ENCODE results near the gene SRRM4. TPM values are rescaled to one million over a fixed set of nuclear protein-coding genes. Genes with fewer than 3 reads are reported as not detected.

Gene SRRM4
- polyA plus RNA-seq, 2 donors: under 0.01 TPM

- H3K4me1 ChIP-seq (ENCODE audit: control insufficient read depth in 2 of 2, insufficient read depth in 2 of 2, low read length in 1 of 2): no peaks in the 10 kb centered on the region
- H3K4me3 ChIP-seq (ENCODE audit: low read depth in 1 of 2, low read length in 2 of 2): no peak overlapping the region
- H3K36me3 ChIP-seq (ENCODE audit: control insufficient read depth in 2 of 2, insufficient read depth in 2 of 2, low read length in 1 of 2): no peaks in the 10 kb centered on the region
- WGBS, 2 donors: 90 to 96% methylated on average over 2 of the region's 2 CpGs
- no peaks in the 10 kb centered on the region for H3K27me3 ChIP-seq (ENCODE audit: control insufficient read depth in 1 of 2, insufficient read depth in 2 of 2, low read length in 2 of 2)
- no peak overlapping the region for H3K27ac ChIP-seq (ENCODE audit: low read depth in 2 of 2, low read length in 1 of 2)
- no peaks in the 10 kb centered on the region for H3K9me3 ChIP-seq (ENCODE audit: control insufficient read depth in 2 of 2, insufficient read depth in 1 of 2, low read depth in 1 of 2, low read length in 1 of 2)
These were observed 94.6 kb downstream of the SRRM4 start for GRCh38 chr12:119075918-119076317.

- H3K27ac ChIP-seq (ENCODE audit: low read depth in 2 of 2, low read length in 1 of 2): no peak overlapping the region
- no peaks in the 10 kb centered on the region for H3K36me3 ChIP-seq (ENCODE audit: control insufficient read depth in 2 of 2, insufficient read depth in 2 of 2, low read length in 1 of 2)
- no peaks in the 10 kb centered on the region for H3K4me1 ChIP-seq (ENCODE audit: control insufficient read depth in 2 of 2, insufficient read depth in 2 of 2, low read length in 1 of 2)
- no peak overlapping the region for H3K4me3 ChIP-seq (ENCODE audit: low read depth in 1 of 2, low read length in 2 of 2)
- peaks cover 0 to 2% of the 10 kb centered on the region in 2 donors for H3K9me3 ChIP-seq (ENCODE audit: control insufficient read depth in 2 of 2, insufficient read depth in 1 of 2, low read depth in 1 of 2, low read length in 1 of 2)
- 80 to 86% methylated on average over 8 of the region's 8 CpGs for WGBS, 2 donors
- H3K27me3 ChIP-seq (ENCODE audit: control insufficient read depth in 1 of 2, insufficient read depth in 2 of 2, low read length in 2 of 2): no peaks in the 10 kb centered on the region
These were observed 98.2 kb downstream of the SRRM4 start for GRCh38 chr12:119079530-119079929.

DNA sequence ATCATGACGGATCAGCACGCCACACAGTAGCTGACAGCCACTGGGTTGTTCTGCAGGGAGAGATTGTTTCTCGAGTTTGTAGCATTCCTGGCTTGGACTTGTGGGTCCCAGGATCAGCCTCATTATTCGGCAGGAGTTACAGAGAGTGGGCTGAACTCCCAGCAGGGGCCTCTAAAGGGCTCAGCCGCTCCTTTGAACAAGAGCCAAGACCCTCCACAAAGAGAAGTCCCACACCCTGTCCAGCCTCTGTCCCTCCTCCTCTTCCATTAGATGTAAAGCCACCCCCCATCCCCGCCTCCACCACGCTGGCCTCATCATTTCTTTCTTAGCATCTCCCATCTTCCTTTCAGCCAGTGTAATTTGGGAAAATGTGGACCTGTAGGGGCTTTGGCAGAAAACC is 100.7 kb downstream of the SRRM4 start:
- Histone ChIP-seq H3K36me3 (ENCODE audit: control insufficient read depth in 2 of 2, insufficient read depth in 2 of 2, low read length in 1 of 2) (no peaks in the 10 kb centered on the region), H3K9me3 (ENCODE audit: control insufficient read depth in 2 of 2, insufficient read depth in 1 of 2, low read depth in 1 of 2, low read length in 1 of 2) (peaks cover 0 to 5% of the 10 kb centered on the region in 2 donors), H3K27me3 (ENCODE audit: control insufficient read depth in 1 of 2, insufficient read depth in 2 of 2, low read length in 2 of 2) (no peaks in the 10 kb centered on the region), H3K4me1 (ENCODE audit: control insufficient read depth in 2 of 2, insufficient read depth in 2 of 2, low read length in 1 of 2) (no peaks in the 10 kb centered on the region), H3K27ac (ENCODE audit: low read depth in 2 of 2, low read length in 1 of 2) (no peak overlapping the region), H3K4me3 (ENCODE audit: low read depth in 1 of 2, low read length in 2 of 2) (no peak overlapping the region)
- 47 to 52% methylated on average over 7 of the region's 7 CpGs for WGBS, 2 donors

DNA sequence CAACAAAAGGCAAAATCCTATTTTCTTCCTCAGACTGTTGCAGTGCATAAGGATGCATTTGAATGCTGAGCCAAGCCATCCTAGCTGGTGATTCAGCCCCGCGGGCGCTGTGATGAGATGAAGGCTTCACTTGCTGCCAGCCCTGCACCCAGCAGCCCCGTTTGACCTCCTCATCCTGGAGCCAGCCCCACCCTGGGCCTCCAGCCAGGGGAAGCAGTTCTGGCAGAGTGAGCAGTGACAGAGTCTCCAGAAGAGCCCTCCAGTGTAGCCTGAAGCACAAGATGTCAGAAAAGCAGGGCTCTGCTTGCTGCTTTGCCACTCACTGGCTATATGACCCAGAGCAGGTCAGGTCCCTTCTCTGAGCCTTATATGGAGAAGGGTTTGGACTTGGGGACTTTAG is 101.2 kb downstream of the SRRM4 start:
- Histone ChIP-seq H3K9me3 (ENCODE audit: control insufficient read depth in 2 of 2, insufficient read depth in 1 of 2, low read depth in 1 of 2, low read length in 1 of 2) (peaks cover 0 to 5% of the 10 kb centered on the region in 2 donors), H3K4me1 (ENCODE audit: control insufficient read depth in 2 of 2, insufficient read depth in 2 of 2, low read length in 1 of 2) (no peaks in the 10 kb centered on the region), H3K4me3 (ENCODE audit: low read depth in 1 of 2, low read length in 2 of 2) (no peak overlapping the region), H3K27ac (ENCODE audit: low read depth in 2 of 2, low read length in 1 of 2) (no peak overlapping the region), H3K36me3 (ENCODE audit: control insufficient read depth in 2 of 2, insufficient read depth in 2 of 2, low read length in 1 of 2) (no peaks in the 10 kb centered on the region), H3K27me3 (ENCODE audit: control insufficient read depth in 1 of 2, insufficient read depth in 2 of 2, low read length in 2 of 2) (no peaks in the 10 kb centered on the region)
- 27 to 48% methylated on average over 4 of the region's 4 CpGs for WGBS, 2 donors

DNA sequence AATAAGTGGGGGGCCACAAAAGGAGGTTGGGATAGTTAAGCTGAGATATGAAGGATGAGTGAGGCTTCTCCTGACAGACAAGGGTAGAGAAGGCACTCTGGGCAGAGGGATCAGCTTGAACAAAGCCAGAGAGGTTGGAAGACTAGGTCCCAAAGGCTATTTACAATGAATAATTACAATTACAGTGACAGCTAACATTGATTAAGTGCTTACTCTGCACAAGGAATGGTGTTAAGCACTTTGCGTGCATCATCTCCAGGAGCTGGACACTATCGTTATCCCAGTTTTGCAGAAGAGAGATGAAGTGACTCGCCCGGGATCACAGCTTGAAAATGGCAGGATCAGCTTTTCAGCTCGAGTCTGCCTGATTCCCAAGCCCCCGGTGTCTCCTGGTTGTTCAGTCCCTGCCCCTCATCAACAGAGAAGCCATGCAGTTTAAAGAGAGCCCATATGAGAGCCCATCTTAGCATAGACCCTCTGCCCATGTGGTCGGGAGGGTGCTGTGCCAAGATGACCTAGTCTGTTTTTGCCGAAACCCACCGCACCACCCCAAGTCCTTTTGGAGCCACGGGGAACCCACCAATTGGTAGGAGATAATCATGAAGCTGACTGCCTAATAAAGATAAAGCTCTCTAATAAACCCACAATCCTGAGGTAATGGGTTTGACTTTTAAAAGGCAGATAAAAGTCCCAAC is 107.5 kb downstream of the SRRM4 start:
- Histone ChIP-seq H3K27ac (ENCODE audit: low read depth in 2 of 2, low read length in 1 of 2) (no peak overlapping the region), H3K4me1 (ENCODE audit: control insufficient read depth in 2 of 2, insufficient read depth in 2 of 2, low read length in 1 of 2) (no peaks in the 10 kb centered on the region), H3K4me3 (ENCODE audit: low read depth in 1 of 2, low read length in 2 of 2) (no peak overlapping the region), H3K36me3 (ENCODE audit: control insufficient read depth in 2 of 2, insufficient read depth in 2 of 2, low read length in 1 of 2) (no peaks in the 10 kb centered on the region), H3K9me3 (ENCODE audit: control insufficient read depth in 2 of 2, insufficient read depth in 1 of 2, low read depth in 1 of 2, low read length in 1 of 2) (peaks cover 0 to 3% of the 10 kb centered on the region in 2 donors), H3K27me3 (ENCODE audit: control insufficient read depth in 1 of 2, insufficient read depth in 2 of 2, low read length in 2 of 2) (no peaks in the 10 kb centered on the region)
- 77 to 80% methylated on average over 10 of the region's 10 CpGs for WGBS, 2 donors

DNA sequence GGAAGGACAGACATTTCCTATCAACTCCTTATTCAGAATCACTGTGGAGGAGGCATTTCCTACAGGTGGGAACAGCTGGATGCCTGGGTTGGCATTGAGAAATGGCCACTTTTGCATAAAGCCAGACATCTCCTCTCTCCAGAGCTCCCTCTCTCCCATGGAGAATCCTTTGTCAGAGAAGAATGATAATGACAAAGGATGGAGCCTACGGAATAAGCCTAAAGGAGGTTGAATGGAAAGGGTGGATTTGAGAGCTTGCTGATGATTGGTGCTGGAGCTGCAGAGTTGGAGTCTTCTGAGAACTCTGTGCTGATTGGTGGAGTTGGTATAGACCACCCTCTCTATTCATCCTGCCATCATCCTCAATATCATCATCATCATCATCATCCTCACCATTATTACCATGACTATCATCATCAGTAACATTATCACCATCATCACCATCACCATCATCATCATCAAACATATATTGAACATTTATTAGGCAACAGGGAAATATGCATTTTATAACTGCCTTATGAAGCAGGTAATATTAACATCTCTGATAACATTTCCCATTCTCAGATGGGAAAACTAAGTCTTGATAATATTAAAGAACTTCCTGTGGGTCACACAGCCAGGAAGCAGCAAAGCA is 108.2 kb downstream of the SRRM4 start:
- peaks cover 0 to 3% of the 10 kb centered on the region in 2 donors for H3K9me3 ChIP-seq (ENCODE audit: control insufficient read depth in 2 of 2, insufficient read depth in 1 of 2, low read depth in 1 of 2, low read length in 1 of 2)
- WGBS, 2 donors: 35 to 50% methylated on average over 1 of the region's 1 CpG
- H3K4me3 ChIP-seq (ENCODE audit: low read depth in 1 of 2, low read length in 2 of 2): no peak overlapping the region
- no peaks in the 10 kb centered on the region for H3K36me3 ChIP-seq (ENCODE audit: control insufficient read depth in 2 of 2, insufficient read depth in 2 of 2, low read length in 1 of 2)
- no peaks in the 10 kb centered on the region for H3K27me3 ChIP-seq (ENCODE audit: control insufficient read depth in 1 of 2, insufficient read depth in 2 of 2, low read length in 2 of 2)
- H3K4me1 ChIP-seq (ENCODE audit: control insufficient read depth in 2 of 2, insufficient read depth in 2 of 2, low read length in 1 of 2): no peaks in the 10 kb centered on the region
- no peak overlapping the region for H3K27ac ChIP-seq (ENCODE audit: low read depth in 2 of 2, low read length in 1 of 2)

DNA sequence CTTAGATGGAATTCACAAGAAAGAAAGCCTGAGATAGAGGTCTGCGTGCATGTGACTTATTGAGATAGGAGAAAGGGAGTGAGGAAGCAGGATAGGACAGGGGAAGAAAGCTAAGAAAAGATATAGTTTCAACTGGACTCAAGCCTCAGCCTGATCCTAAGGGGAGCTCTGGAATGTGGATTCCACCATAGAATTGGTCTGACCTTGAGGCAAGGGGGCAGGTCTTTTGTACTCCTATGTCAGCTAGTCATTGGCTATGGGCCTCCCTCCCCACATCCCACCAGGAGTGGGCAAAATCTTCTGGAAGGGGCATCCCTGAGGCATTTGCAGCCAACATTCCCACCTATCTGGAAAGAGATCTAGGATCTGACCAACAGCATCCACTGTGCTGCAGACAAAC is 108.9 kb downstream of the SRRM4 start:
- Histone ChIP-seq H3K4me3 (ENCODE audit: low read depth in 1 of 2, low read length in 2 of 2) (no peak overlapping the region), H3K27me3 (ENCODE audit: control insufficient read depth in 1 of 2, insufficient read depth in 2 of 2, low read length in 2 of 2) (no peaks in the 10 kb centered on the region), H3K9me3 (ENCODE audit: control insufficient read depth in 2 of 2, insufficient read depth in 1 of 2, low read depth in 1 of 2, low read length in 1 of 2) (peaks cover 0 to 2% of the 10 kb centered on the region in 2 donors), H3K27ac (ENCODE audit: low read depth in 2 of 2, low read length in 1 of 2) (no peak overlapping the region), H3K36me3 (ENCODE audit: control insufficient read depth in 2 of 2, insufficient read depth in 2 of 2, low read length in 1 of 2) (no peaks in the 10 kb centered on the region), H3K4me1 (ENCODE audit: control insufficient read depth in 2 of 2, insufficient read depth in 2 of 2, low read length in 1 of 2) (no peaks in the 10 kb centered on the region)
- WGBS, 2 donors: 78 to 95% methylated on average over 1 of the region's 1 CpG

GRCh38 chr12:119090865-119091264 is 109.5 kb downstream of the SRRM4 start:
- H3K36me3 ChIP-seq (ENCODE audit: control insufficient read depth in 2 of 2, insufficient read depth in 2 of 2, low read length in 1 of 2): no peaks in the 10 kb centered on the region
- no peaks in the 10 kb centered on the region for H3K9me3 ChIP-seq (ENCODE audit: control insufficient read depth in 2 of 2, insufficient read depth in 1 of 2, low read depth in 1 of 2, low read length in 1 of 2)
- H3K27ac ChIP-seq (ENCODE audit: low read depth in 2 of 2, low read length in 1 of 2): no peak overlapping the region
- 16 to 20% methylated on average over 3 of the region's 3 CpGs for WGBS, 2 donors
- H3K4me1 ChIP-seq (ENCODE audit: control insufficient read depth in 2 of 2, insufficient read depth in 2 of 2, low read length in 1 of 2): no peaks in the 10 kb centered on the region
- H3K4me3 ChIP-seq (ENCODE audit: low read depth in 1 of 2, low read length in 2 of 2): no peak overlapping the region
- no peaks in the 10 kb centered on the region for H3K27me3 ChIP-seq (ENCODE audit: control insufficient read depth in 1 of 2, insufficient read depth in 2 of 2, low read length in 2 of 2)

GRCh38 chr12:119096429-119097202 is 115.3 kb downstream of the SRRM4 start:
- Histone ChIP-seq H3K4me3 (ENCODE audit: low read depth in 1 of 2, low read length in 2 of 2) (no peak overlapping the region), H3K9me3 (ENCODE audit: control insufficient read depth in 2 of 2, insufficient read depth in 1 of 2, low read depth in 1 of 2, low read length in 1 of 2) (peaks cover 0 to 4% of the 10 kb centered on the region in 2 donors), H3K36me3 (ENCODE audit: control insufficient read depth in 2 of 2, insufficient read depth in 2 of 2, low read length in 1 of 2) (no peaks in the 10 kb centered on the region), H3K4me1 (ENCODE audit: control insufficient read depth in 2 of 2, insufficient read depth in 2 of 2, low read length in 1 of 2) (no peaks in the 10 kb centered on the region), H3K27me3 (ENCODE audit: control insufficient read depth in 1 of 2, insufficient read depth in 2 of 2, low read length in 2 of 2) (no peaks in the 10 kb centered on the region), H3K27ac (ENCODE audit: low read depth in 2 of 2, low read length in 1 of 2) (no peak overlapping the region)
- WGBS, 2 donors: 31 to 32% methylated on average over 11 of the region's 11 CpGs
